Endothelial cell of umbilical vein (primary cell): ENCODE measurements around the gene NCBP1.

Experiments
- EZH2 ChIP-seq: IDR thresholded peaks from 2 replicates; pipeline ENCODE4 v1.6.1; 2012; ENCODE audit warnings: borderline replicate concordance, low read depth, mild to moderate bottlenecking, moderate library complexity, low read length, inconsistent platforms; ENCODE audit not compliant: severe bottlenecking
- FOS ChIP-seq: IDR thresholded peaks from 2 replicates; pipeline ENCODE4 v1.6.1; 2011; ENCODE audit warnings: mild to moderate bottlenecking, low read length, moderate library complexity, borderline replicate concordance; ENCODE audit not compliant: insufficient read depth
- GATA2 ChIP-seq: IDR thresholded peaks from 2 replicates; pipeline ENCODE4 v1.7.0; 2011; ENCODE audit warnings: low read depth, mild to moderate bottlenecking, moderate library complexity, mixed read lengths, low read length; ENCODE audit not compliant: insufficient read length, insufficient read depth
- JUN ChIP-seq: IDR thresholded peaks from 2 replicates; pipeline ENCODE4 v1.6.1; 2011; ENCODE audit warnings: borderline replicate concordance, low read depth; ENCODE audit not compliant: insufficient read length, insufficient read depth
- MYC ChIP-seq: IDR thresholded peaks from one replicate; pipeline ENCODE4 v1.6.1; 2011; ENCODE audit warnings: mild to moderate bottlenecking, low read depth, low read length
- POLR2A ChIP-seq: IDR thresholded peaks from 2 replicates; pipeline ENCODE4 v1.6.1; 2012; ENCODE audit warnings: low read depth, mild to moderate bottlenecking, control low read depth, low read length
- POLR2AphosphoS5 ChIP-seq: IDR thresholded peaks from 2 replicates; pipeline ENCODE4 v1.6.1; 2012; ENCODE audit warnings: low read depth, mild to moderate bottlenecking, control low read depth, low read length, moderate library complexity; ENCODE audit not compliant: insufficient read depth
- TF ChIP-seq, protein P1 (sequence below), 2 donors: IDR thresholded peaks; 1 replicate in 1 of 2; 2 replicates in 1 of 2; pipeline ENCODE4 v1.5.1; 2011; ENCODE audit warnings: low read length in 2 of 2, mild to moderate bottlenecking in 2 of 2, moderate library complexity in 2 of 2, control low read depth in 1 of 2, inconsistent platforms in 1 of 2, low read depth in 1 of 2; ENCODE audit not compliant: insufficient read depth in 1 of 2; ENCODE audit errors: extremely low read depth in 1 of 2
- TF ChIP-seq, protein P2 (sequence below): IDR thresholded peaks from 2 replicates; pipeline ENCODE4 v1.6.1; 2011; ENCODE audit not compliant: insufficient read depth, insufficient read length

DNA sequence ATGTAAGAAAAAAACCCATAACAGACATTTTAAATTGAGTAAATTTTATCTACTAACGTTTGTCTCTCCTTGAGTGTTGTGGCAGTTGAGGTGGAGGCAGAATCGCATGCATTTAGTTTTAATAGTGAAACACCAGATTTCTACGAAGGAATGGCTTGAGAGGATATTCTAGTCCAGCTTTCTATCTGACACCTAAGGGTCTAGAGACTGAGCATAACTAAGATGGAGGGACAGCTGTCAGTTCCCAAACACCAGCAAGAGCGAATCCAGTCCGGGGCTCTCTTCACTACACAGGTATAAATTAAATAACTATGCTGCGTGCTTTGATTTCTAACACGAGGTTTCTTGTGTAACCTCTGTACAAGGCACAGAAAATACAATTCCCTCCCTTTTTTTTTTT is 1.4 kb downstream of the NCBP1 start:
- TF ChIP-seq, protein P1, sequence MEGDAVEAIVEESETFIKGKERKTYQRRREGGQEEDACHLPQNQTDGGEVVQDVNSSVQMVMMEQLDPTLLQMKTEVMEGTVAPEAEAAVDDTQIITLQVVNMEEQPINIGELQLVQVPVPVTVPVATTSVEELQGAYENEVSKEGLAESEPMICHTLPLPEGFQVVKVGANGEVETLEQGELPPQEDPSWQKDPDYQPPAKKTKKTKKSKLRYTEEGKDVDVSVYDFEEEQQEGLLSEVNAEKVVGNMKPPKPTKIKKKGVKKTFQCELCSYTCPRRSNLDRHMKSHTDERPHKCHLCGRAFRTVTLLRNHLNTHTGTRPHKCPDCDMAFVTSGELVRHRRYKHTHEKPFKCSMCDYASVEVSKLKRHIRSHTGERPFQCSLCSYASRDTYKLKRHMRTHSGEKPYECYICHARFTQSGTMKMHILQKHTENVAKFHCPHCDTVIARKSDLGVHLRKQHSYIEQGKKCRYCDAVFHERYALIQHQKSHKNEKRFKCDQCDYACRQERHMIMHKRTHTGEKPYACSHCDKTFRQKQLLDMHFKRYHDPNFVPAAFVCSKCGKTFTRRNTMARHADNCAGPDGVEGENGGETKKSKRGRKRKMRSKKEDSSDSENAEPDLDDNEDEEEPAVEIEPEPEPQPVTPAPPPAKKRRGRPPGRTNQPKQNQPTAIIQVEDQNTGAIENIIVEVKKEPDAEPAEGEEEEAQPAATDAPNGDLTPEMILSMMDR (IDR thresholded peaks at IDR 0.05; ENCODE audit: extremely low read depth in 1 of 2, insufficient read depth in 1 of 2, low read depth in 1 of 2, low read length in 2 of 2) = no peak
- TF ChIP-seq POLR2A (no peak), EZH2 (no peak), JUN (no peak), POLR2AphosphoS5 (no peak), FOS (no peak), MYC (no peak), GATA2 (no peak)
- TF ChIP-seq, protein P2, sequence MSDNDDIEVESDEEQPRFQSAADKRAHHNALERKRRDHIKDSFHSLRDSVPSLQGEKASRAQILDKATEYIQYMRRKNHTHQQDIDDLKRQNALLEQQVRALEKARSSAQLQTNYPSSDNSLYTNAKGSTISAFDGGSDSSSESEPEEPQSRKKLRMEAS = no peak
